22Rv1 (cell line): Measurements from ENCODE around the gene PLXND1.

ENCODE experiments used
- CTCF ChIP-seq: fragments of 450-650 bp; IDR thresholded peaks from 2 replicates; pipeline ENCODE4 v1.5.1; 2017; ENCODE audit warnings: mild to moderate bottlenecking
- ZFX ChIP-seq: fragments of 450-650 bp; IDR thresholded peaks from 2 replicates; pipeline ENCODE4 v1.6.1; 2017; ENCODE audit warnings: antibody characterized with exemption, borderline replicate concordance

- TF ChIP-seq CTCF (peak; percentile 85), ZFX (no peak)
These were observed 43.9 kb upstream of the PLXND1 start for GRCh38 chr3:129650256-129650872.
